GM18517 (cell line): ENCODE results near the gene MVD.

Experiments
- ATAC-seq: cut with Tn5 transposase; IDR thresholded peaks from one replicate; pipeline ENCODE4 v1.9.1; 2021; ENCODE audit warnings: mild to moderate bottlenecking, moderate library complexity; ENCODE audit not compliant: unreplicated experiment

MVD gene

GRCh38 chr16:88697116-88697830 lies 34.4 kb upstream of the MVD start:
- ATAC-seq: no peak

GRCh38 chr16:88696441-88696840 lies 33.5 kb upstream of the MVD start:
- ATAC-seq: no peak

DNA sequence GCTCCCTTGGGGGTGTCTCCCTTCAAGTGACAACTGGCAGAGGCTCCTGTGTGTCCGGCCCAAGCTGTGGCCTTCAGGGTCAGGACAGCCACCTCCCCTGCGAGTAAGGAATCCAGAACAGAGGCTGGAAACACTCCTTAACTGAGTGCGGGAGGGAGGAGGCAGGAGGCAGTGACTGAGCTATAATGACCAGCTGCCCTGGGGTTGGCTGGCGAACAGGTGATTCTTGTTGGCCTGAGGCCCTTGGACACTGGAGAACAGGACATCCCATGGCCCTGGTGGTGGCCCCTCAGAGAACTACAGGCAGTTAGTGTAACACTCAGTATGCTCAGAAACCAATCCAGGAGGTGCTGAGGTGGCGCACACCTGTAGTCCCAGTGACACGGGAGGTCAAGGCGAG lies 32.9 kb upstream of the MVD start:
- no peak for ATAC-seq

GRCh38 chr16:88695218-88695617 lies 32.3 kb upstream of the MVD start:
- no peak for ATAC-seq

GRCh38 chr16:88694221-88695087 lies 31.6 kb upstream of the MVD start:
- no peak for ATAC-seq

GRCh38 chr16:88693420-88694177 lies 30.7 kb upstream of the MVD start:
- ATAC-seq: no peak

- ATAC-seq: no peak
Observed at GRCh38 chr16:88692861-88693260, 30.0 kb upstream of the MVD start.

DNA sequence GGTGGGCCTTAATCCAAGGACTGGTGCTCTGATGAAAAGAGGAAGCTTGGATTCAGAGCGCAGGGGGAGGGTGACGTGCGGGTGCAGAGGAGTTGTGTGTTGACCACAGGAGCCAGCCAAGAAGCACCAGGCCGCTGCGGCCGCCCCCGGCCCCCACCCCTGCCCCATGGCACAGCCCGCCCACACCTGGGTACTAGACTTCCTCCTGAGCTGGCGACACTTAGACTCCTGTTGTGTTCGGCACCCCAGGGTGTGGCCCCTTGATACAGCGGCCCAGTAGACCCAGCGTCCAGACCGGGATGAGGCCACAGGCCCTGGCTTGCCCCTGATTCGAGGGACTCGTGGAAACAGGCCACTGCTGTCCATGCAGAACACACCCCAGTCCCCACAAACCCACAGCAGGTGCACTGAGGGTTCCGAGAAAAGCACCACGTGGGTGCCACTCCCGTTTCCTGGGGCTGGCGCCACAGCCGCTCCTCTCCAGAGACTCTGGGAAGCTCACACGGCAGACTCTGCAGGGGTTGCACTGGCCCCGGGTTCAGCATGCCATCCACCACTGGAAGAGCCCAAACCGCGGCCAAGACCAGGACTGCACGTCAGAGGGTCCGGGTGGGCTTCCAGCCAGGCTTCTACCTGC lies 29.2 kb upstream of the MVD start:
- no peak for ATAC-seq

DNA sequence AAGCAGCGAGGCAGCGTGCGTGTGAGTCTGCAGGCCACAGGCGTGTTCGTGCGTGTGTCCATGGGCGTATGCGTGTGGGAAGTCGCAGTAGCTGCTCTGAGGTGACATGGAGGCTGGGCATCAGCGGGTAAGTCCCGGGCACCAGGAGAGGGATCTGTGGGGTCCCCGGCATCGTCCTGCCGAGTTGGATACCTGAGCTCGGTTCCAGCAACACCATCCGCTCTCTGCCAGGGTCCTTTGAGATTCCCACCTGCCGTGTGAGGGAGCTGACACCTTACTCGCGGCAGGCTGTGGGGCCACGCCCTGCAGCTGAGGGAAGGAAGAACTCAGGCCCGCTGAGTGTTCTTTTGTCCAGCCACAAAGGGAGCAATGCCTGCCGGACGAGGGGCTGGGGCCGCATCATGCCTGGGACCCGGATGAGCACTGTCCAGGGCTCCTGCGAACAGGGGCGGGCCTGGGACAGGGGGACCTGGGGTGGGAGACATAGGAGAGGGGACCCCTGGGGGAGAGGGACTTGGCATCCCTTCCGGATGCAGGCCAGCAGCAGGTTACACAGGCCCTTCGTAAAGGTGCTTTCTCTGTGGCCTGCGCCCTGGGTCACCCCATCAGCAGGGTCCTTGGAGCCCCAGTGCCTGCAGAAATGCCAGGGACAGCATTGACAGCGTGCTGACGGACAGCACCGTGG lies 28.4 kb upstream of the MVD start:
- no peak for ATAC-seq

- ATAC-seq: no peak
Observed at GRCh38 chr16:88690341-88691128, 27.6 kb upstream of the MVD start.

- no peak for ATAC-seq
Observed at GRCh38 chr16:88688013-88688778, 25.3 kb upstream of the MVD start.

DNA sequence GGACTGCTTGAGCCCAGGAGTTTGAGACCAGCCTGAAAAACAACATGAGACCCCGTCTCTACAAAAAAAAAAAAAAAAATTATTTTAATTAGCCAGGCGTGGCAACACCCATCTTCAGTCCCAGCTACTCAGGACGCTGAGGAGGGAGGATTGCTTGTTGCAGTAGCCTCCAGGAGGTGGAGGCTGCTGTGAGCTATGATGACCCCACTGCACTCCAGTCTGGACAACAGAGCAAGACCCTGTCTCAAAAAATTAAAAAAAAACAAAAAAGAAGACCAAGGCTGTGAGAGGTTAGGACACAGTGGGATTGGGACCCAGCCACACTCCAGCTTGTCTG lies 24.8 kb upstream of the MVD start:
- ATAC-seq: no peak

DNA sequence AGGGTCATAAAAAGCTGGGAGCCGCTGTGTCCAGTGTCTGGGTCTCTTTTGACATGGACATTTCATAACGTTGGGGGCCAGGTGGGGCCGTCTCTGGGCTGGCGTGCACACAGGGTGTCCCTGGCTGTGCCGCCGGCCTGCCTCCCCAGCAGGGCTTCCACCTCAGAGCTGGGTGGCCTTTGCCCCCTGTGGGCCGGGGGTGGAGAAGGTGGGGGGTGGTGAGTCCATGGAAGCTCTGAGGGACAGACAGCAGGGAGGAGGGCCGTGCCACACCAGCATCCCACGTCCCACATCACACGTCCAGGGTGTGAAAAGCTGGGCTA lies 24.3 kb upstream of the MVD start:
- no peak for ATAC-seq

- ATAC-seq: peak; percentile 64
Observed at GRCh38 chr16:88686439-88687253, 23.8 kb upstream of the MVD start, which contains the start of gene SNAI3. TSS of gene SNAI3 (minus strand) at chr16:88686507. CDS start at chr16:88686406, 101 bp downstream.

DNA sequence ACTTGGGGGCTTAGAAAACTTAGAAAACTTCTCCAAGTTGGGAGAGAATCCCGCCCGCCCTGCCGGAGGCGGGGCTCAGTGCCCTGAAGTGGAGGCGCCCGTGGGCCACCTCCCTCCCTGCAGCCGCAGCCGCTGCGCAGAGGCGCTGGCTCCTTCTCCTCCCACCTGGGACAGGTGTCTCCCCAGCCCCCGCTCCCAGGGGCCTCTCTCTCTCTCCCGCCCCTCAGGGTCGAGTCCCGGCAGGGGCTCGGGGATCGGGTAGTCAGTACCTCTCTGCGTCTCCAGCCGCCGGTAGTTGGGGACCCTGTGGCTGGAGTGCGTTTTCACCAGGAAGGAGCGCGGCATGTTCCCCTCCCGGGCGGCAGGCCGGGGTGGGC lies 23.2 kb upstream of the MVD start:
- no peak for ATAC-seq

- ATAC-seq: no peak
Observed at GRCh38 chr16:88685156-88686061, 22.5 kb upstream of the MVD start.

GRCh38 chr16:88684569-88685155 lies 21.8 kb upstream of the MVD start:
- ATAC-seq: no peak
